SU-DHL-6 (cell line): ENCODE measurements around the gene ZNF836.

Experiments used
- H2AFZ ChIP-seq: fragments of 200-600 bp; sonication (generic); 2 replicates; pipeline ENCODE4 v1.6.1; 2014; ENCODE audit warnings: low read depth, mild to moderate bottlenecking, moderate library complexity, mixed read lengths, antibody characterized with exemption, low read length; ENCODE audit not compliant: severe bottlenecking
- H3F3A ChIP-seq: fragments of 200-600 bp; shearing (Covaris generic); 2 replicates; pipeline ENCODE4 v1.6.0; 2016; ENCODE audit warnings: antibody characterized with exemption, mild to moderate bottlenecking; ENCODE audit not compliant: insufficient read depth
- H3K27ac ChIP-seq: fragments of 200-600 bp; sonication (generic); 2 replicates; pipeline ENCODE4 v1.5.1; 2016; ENCODE audit warnings: low read depth, mild to moderate bottlenecking, low read length, moderate library complexity, mixed read lengths
- H3K27me3 ChIP-seq: fragments of 200-600 bp; sonication (generic), shearing (Covaris generic); 2 replicates; pipeline ENCODE4 v1.6.0; 2014; ENCODE audit warnings: mild to moderate bottlenecking, low read length
- H3K36me3 ChIP-seq: fragments of 200-600 bp; sonication (generic); 2 replicates; pipeline ENCODE4 v1.6.1; 2014; ENCODE audit warnings: mild to moderate bottlenecking, low read length, mixed read lengths
- H3K4me2 ChIP-seq: fragments of 300-600, 200-600 bp; shearing (Covaris generic), sonication (generic); 2 replicates; pipeline ENCODE4 v1.6.0; 2014; ENCODE audit warnings: low read length, low read depth, mild to moderate bottlenecking; ENCODE audit not compliant: poor library complexity, severe bottlenecking
- H3K4me3 ChIP-seq: fragments of 200-600 bp; sonication (generic); 2 replicates; pipeline ENCODE4 v1.5.1; 2014; ENCODE audit warnings: antibody characterized with exemption, low read length, mild to moderate bottlenecking, mixed read lengths; ENCODE audit not compliant: insufficient read depth, poor library complexity, severe bottlenecking
- H3K79me2 ChIP-seq: fragments of 200-600 bp; sonication (generic); 2 replicates; pipeline ENCODE4 v1.6.1; 2014; ENCODE audit warnings: mild to moderate bottlenecking, low read length, moderate library complexity; ENCODE audit not compliant: insufficient read depth
- H3K9ac ChIP-seq: fragments of 200-600 bp; sonication (generic); 2 replicates; pipeline ENCODE4 v1.7.0; 2014; ENCODE audit warnings: mild to moderate bottlenecking, low read length
- H3K9me2 ChIP-seq: fragments of 200-600 bp; sonication (generic); replicated peaks from 2 replicates; pipeline ENCODE4 v1.6.1; 2014; ENCODE audit warnings: low read length; ENCODE audit not compliant: insufficient read depth
- H3K9me3 ChIP-seq: fragments of 200-600 bp; sonication (generic); 2 replicates; pipeline ENCODE4 v1.6.1; 2014; ENCODE audit warnings: low read length, mixed read lengths; ENCODE audit not compliant: insufficient read depth
- H4K20me1 ChIP-seq: fragments of 200-600 bp; sonication (generic); 2 replicates; pipeline ENCODE4 v1.6.1; 2014; ENCODE audit warnings: low read depth, mild to moderate bottlenecking, antibody characterized with exemption, low read length, moderate library complexity, mixed read lengths
- EZH2phosphoT487 ChIP-seq: fragments of 200-600 bp; sonication (generic), shearing (Covaris generic); conservative IDR thresholded peaks from 2 replicates; pipeline ENCODE4 v1.6.1; 2018; ENCODE audit warnings: mild to moderate bottlenecking, antibody characterized with exemption, low read length, moderate library complexity, mixed read lengths
- TF ChIP-seq, protein P1 (sequence below): fragments of 200-600 bp; sonication (generic); IDR thresholded peaks from one replicate; pipeline ENCODE4 v1.5.1; 2017; ENCODE audit warnings: antibody characterized with exemption, mild to moderate bottlenecking, low read length, moderate library complexity; ENCODE audit not compliant: insufficient read depth, poor library complexity, severe bottlenecking

ZNF836 gene

GRCh38 chr19:52197964-52198363 is 26.5 kb upstream of the ZNF836 start:
- no peak overlapping the region for H3K4me3 ChIP-seq
- H3K79me2 ChIP-seq: peaks cover 91% of the 10 kb centered on the region
- H4K20me1 ChIP-seq: peaks cover 28% of the 10 kb centered on the region; the same call in 1 of the 2 replicates
- TF ChIP-seq, protein P1, sequence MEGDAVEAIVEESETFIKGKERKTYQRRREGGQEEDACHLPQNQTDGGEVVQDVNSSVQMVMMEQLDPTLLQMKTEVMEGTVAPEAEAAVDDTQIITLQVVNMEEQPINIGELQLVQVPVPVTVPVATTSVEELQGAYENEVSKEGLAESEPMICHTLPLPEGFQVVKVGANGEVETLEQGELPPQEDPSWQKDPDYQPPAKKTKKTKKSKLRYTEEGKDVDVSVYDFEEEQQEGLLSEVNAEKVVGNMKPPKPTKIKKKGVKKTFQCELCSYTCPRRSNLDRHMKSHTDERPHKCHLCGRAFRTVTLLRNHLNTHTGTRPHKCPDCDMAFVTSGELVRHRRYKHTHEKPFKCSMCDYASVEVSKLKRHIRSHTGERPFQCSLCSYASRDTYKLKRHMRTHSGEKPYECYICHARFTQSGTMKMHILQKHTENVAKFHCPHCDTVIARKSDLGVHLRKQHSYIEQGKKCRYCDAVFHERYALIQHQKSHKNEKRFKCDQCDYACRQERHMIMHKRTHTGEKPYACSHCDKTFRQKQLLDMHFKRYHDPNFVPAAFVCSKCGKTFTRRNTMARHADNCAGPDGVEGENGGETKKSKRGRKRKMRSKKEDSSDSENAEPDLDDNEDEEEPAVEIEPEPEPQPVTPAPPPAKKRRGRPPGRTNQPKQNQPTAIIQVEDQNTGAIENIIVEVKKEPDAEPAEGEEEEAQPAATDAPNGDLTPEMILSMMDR: no peak
- TF ChIP-seq EZH2phosphoT487: no peak
- no peak overlapping the region for H2AFZ ChIP-seq
- peaks cover 15% of the 10 kb centered on the region for H3K36me3 ChIP-seq
- H3K4me2 ChIP-seq: no peak overlapping the region
- no peak overlapping the region for H3K9ac ChIP-seq
- no peaks in the 10 kb centered on the region for H3K9me3 ChIP-seq
- no peak overlapping the region for H3K27ac ChIP-seq
- no peaks in the 10 kb centered on the region for H3K27me3 ChIP-seq
- H3F3A ChIP-seq: no peaks in the 10 kb centered on the region
- no peaks in the 10 kb centered on the region for H3K9me2 ChIP-seq

DNA sequence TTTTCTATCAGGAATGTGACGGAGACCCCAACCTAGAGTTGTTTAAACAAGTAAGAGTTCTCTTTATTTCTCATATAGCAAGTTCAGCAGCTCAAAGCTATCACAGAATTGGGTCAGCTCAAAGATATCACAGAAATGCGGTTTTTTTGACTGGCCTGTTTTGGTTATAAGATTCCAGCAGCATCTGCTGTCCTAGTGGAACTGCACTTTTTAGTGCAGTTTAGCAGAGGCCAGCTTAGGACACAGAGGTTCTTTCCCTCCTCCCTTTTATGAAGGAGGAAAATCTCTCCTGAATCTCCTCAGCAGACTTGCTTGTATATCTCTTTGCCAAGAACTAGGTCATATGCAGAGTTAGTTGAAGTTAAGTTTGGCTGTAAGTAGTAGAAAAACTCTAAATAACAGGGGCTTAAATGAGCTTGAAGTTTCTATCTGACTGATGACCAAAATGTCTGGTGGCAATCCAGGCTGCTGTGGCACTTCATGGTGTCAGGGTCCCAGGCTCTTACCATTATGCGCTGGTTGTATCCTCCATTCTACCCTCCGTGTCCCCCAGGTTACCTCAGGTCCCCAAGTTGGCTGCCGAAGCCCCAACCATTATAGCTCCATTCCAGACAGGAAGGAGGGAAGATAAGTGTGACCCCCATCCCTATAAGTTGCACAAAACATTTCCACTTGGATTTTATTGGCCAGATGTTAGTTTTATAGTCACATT is 25.0 kb upstream of the ZNF836 start:
- Histone ChIP-seq H3K4me3 (no peak overlapping the region), H2AFZ (no peak overlapping the region), H3K27me3 (no peaks in the 10 kb centered on the region), H3K9me3 (no peaks in the 10 kb centered on the region), H3K79me2 (peaks cover 96% of the 10 kb centered on the region), H3K9me2 (no peaks in the 10 kb centered on the region), H3K9ac (no peak overlapping the region), H3K4me2 (no peak overlapping the region), H3F3A (no peaks in the 10 kb centered on the region), H3K27ac (no peak overlapping the region), H4K20me1 (peaks cover 26% of the 10 kb centered on the region; the same call in 1 of the 2 replicates), H3K36me3 (peaks cover 12% of the 10 kb centered on the region; the same call in 1 of the 2 replicates)
- TF ChIP-seq EZH2phosphoT487: no peak
- TF ChIP-seq, protein P1: no peak

- Histone ChIP-seq H2AFZ (no peak overlapping the region), H3K9me2 (no peaks in the 10 kb centered on the region), H3K9ac (peak overlapping the region; percentile 94; the same call in 1 of the 2 replicates), H4K20me1 (peaks cover 4% of the 10 kb centered on the region; the same call in 1 of the 2 replicates), H3F3A (no peaks in the 10 kb centered on the region; the same call in 1 of the 2 replicates), H3K4me3 (no peak overlapping the region), H3K4me2 (peak overlapping the region; percentile 75), H3K27ac (no peak overlapping the region), H3K79me2 (peaks cover 68% of the 10 kb centered on the region), H3K27me3 (no peaks in the 10 kb centered on the region), H3K36me3 (peaks cover 12% of the 10 kb centered on the region; the same call in 1 of the 2 replicates), H3K9me3 (no peaks in the 10 kb centered on the region)
- TF ChIP-seq EZH2phosphoT487: no peak
- TF ChIP-seq, protein P1: no peak
These were observed 20.5 kb upstream of the ZNF836 start for GRCh38 chr19:52191951-52192350.
